NT2/D1 (cell line): ENCODE measurements around the gene CACNG4.

ENCODE experiments used
- DNase-seq: peaks from one replicate; pipeline ENCODE4 v3.0.0-alpha.2; 2011; ENCODE audit warnings: low read depth, low spot score
- H3K27me3 ChIP-seq: 2 replicates; pipeline ENCODE4 v1.6.0; 2011; ENCODE audit warnings: mild to moderate bottlenecking; ENCODE audit not compliant: insufficient read length, insufficient read depth
- H3K36me3 ChIP-seq: 2 replicates; pipeline ENCODE4 v1.6.1; 2011; ENCODE audit warnings: mild to moderate bottlenecking, low read length, mixed read lengths; ENCODE audit not compliant: insufficient read depth, insufficient read length
- H3K4me1 ChIP-seq: 2 replicates; pipeline ENCODE4 v1.5.1; 2011; ENCODE audit not compliant: insufficient read depth, insufficient read length
- H3K4me3 ChIP-seq: 2 replicates; pipeline ENCODE4 v1.5.1; 2011; ENCODE audit warnings: low read depth; ENCODE audit not compliant: insufficient read length
- H3K9ac ChIP-seq: 2 replicates; pipeline ENCODE4 v1.6.0; 2011; ENCODE audit warnings: low read depth; ENCODE audit not compliant: insufficient read length
- H3K9me3 ChIP-seq: 2 replicates; pipeline ENCODE4 v1.5.1; 2011; ENCODE audit warnings: mild to moderate bottlenecking, low read length; ENCODE audit not compliant: insufficient read depth
- SUZ12 ChIP-seq: IDR thresholded peaks from 2 replicates; pipeline ENCODE4 v1.6.1; 2011; ENCODE audit not compliant: insufficient read length, insufficient read depth; ENCODE audit errors: extremely low read depth
- YY1 ChIP-seq: IDR thresholded peaks from 2 replicates; pipeline ENCODE4 v1.6.1; 2011; ENCODE audit not compliant: insufficient read length, insufficient read depth
- ZNF274 ChIP-seq: IDR thresholded peaks from 2 replicates; pipeline ENCODE4 v1.6.1; 2011; ENCODE audit warnings: mild to moderate bottlenecking, low read depth, low read length

The CACNG4 gene

GRCh38 chr17:66938656-66939055, 25.9 kb upstream of the CACNG4 start:
- no peak for DNase-seq
- H3K27me3 ChIP-seq = no peaks in the 10 kb centered on the region
- H3K9me3 ChIP-seq = peaks cover 17% of the 10 kb centered on the region; the same call in 1 of the 2 replicates
- TF ChIP-seq YY1 (no peak), SUZ12 (no peak), ZNF274 (no peak)
- H3K4me3 ChIP-seq = no peak overlapping the region
- no peak overlapping the region for H3K9ac ChIP-seq
- H3K4me1 ChIP-seq = peaks cover 3% of the 10 kb centered on the region
- H3K36me3 ChIP-seq = no peaks in the 10 kb centered on the region

- H3K9ac ChIP-seq = no peak overlapping the region
- H3K4me3 ChIP-seq = no peak overlapping the region
- H3K36me3 ChIP-seq = no peaks in the 10 kb centered on the region
- DNase-seq = no peak
- H3K27me3 ChIP-seq = no peaks in the 10 kb centered on the region
- TF ChIP-seq YY1 = no peak
- H3K4me1 ChIP-seq = peaks cover 3% of the 10 kb centered on the region
- peaks cover 17% of the 10 kb centered on the region; the same call in 1 of the 2 replicates for H3K9me3 ChIP-seq
Measured at GRCh38 chr17:66939461-66940114, 24.9 kb upstream of the CACNG4 start.

GRCh38 chr17:66941249-66941648, 23.3 kb upstream of the CACNG4 start:
- Histone ChIP-seq H3K9me3 (peaks cover 17% of the 10 kb centered on the region; the same call in 1 of the 2 replicates), H3K36me3 (no peaks in the 10 kb centered on the region), H3K9ac (no peak overlapping the region), H3K27me3 (no peaks in the 10 kb centered on the region), H3K4me3 (no peak overlapping the region), H3K4me1 (peaks cover 6% of the 10 kb centered on the region)
- DNase-seq = no peak
- TF ChIP-seq SUZ12 (no peak), ZNF274 (no peak), YY1 (no peak)

GRCh38 chr17:66941773-66942450, 22.6 kb upstream of the CACNG4 start:
- no peak overlapping the region for H3K4me3 ChIP-seq
- peaks cover 6% of the 10 kb centered on the region for H3K4me1 ChIP-seq
- no peak for DNase-seq
- H3K27me3 ChIP-seq = no peaks in the 10 kb centered on the region
- no peaks in the 10 kb centered on the region for H3K36me3 ChIP-seq
- H3K9me3 ChIP-seq = peaks cover 14% of the 10 kb centered on the region; the same call in 1 of the 2 replicates
- no peak overlapping the region for H3K9ac ChIP-seq
- no peak for TF ChIP-seq ZNF274

- no peak overlapping the region for H3K9ac ChIP-seq
- no peaks in the 10 kb centered on the region for H3K36me3 ChIP-seq
- DNase-seq = no peak
- no peaks in the 10 kb centered on the region for H3K27me3 ChIP-seq
- peaks cover 7% of the 10 kb centered on the region; the same call in 1 of the 2 replicates for H3K9me3 ChIP-seq
- no peak overlapping the region for H3K4me3 ChIP-seq
- peaks cover 11% of the 10 kb centered on the region for H3K4me1 ChIP-seq
- TF ChIP-seq SUZ12 (no peak), YY1 (no peak), ZNF274 (no peak)
Measured at GRCh38 chr17:66942451-66943264, 21.8 kb upstream of the CACNG4 start.

- Histone ChIP-seq H3K4me1 (peaks cover 11% of the 10 kb centered on the region), H3K27me3 (no peaks in the 10 kb centered on the region), H3K36me3 (no peaks in the 10 kb centered on the region), H3K9me3 (peaks cover under 1% of the 10 kb centered on the region; the same call in 1 of the 2 replicates), H3K4me3 (no peak overlapping the region), H3K9ac (no peak overlapping the region)
- no peak for DNase-seq
- TF ChIP-seq YY1 = no peak
Measured at GRCh38 chr17:66943484-66943883, 21.0 kb upstream of the CACNG4 start.

GRCh38 chr17:66944351-66945146, 20.0 kb upstream of the CACNG4 start:
- Histone ChIP-seq H3K4me1 (peaks cover 11% of the 10 kb centered on the region), H3K9ac (no peak overlapping the region), H3K9me3 (peaks cover 11% of the 10 kb centered on the region; the same call in 1 of the 2 replicates), H3K27me3 (no peaks in the 10 kb centered on the region), H3K4me3 (no peak overlapping the region), H3K36me3 (no peaks in the 10 kb centered on the region)
- no peak for DNase-seq
- TF ChIP-seq YY1 (no peak), ZNF274 (no peak), SUZ12 (no peak)
